ENCODE data around the gene EPHB3. TPM values are rescaled to one million over a fixed set of nuclear protein-coding genes. Genes with fewer than 3 reads are reported as not detected.

The EPHB3 gene
- total and polyA plus RNA-seq, 4 donors = 0.14 to 1.8 (median 0.67) TPM

DNA sequence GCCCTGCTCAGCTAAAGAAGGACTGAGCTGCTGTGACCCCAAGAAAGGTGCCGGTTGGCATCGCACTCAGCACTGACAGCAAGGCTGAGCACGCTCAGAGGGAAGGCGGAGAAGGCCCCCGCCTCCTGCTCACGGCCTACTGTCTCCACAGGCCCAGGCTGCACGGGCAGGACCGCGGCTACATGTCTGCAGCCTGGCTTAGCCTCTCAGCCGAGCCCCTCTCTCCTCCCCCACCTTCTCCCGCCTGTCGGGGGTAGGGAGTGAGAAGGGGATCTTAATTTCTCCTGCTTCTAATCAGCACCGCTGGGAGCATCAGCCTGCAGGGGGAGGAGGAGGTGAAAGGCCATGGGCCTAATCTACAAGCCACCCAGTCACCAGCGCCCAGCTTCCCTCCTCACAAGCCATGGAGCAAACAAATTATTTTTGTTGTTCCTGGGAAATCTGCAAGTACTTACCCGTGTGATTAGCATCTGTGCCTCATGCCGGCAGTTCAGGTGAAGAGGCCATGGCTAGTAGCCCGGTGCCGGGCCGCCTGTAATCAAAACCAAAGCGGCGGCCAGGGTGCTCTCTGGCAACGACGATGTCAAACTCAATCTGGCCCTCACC is 68.1 kb downstream of the EPHB3 start:
- TF ChIP-seq GABPA (IDR thresholded peaks at IDR 0.05 in 1 of 2, conservative IDR thresholded peaks at IDR 0.05 in 1 of 2) (no peak), HNF4G (IDR thresholded peaks at IDR 0.05) (no peak), JUND (IDR thresholded peaks at IDR 0.05) (no peak), HNF4A (conservative IDR thresholded peaks at IDR 0.05) (no peak), FOXA1 (IDR thresholded peaks at IDR 0.05) (no peak), YY1 (IDR thresholded peaks at IDR 0.05) (no peak), FOXA2 (IDR thresholded peaks at IDR 0.05) (no peak), TAF1 (conservative IDR thresholded peaks at IDR 0.05) (no peak), SP1 (IDR thresholded peaks at IDR 0.05) (no peak)
- TF ChIP-seq, protein P1, sequence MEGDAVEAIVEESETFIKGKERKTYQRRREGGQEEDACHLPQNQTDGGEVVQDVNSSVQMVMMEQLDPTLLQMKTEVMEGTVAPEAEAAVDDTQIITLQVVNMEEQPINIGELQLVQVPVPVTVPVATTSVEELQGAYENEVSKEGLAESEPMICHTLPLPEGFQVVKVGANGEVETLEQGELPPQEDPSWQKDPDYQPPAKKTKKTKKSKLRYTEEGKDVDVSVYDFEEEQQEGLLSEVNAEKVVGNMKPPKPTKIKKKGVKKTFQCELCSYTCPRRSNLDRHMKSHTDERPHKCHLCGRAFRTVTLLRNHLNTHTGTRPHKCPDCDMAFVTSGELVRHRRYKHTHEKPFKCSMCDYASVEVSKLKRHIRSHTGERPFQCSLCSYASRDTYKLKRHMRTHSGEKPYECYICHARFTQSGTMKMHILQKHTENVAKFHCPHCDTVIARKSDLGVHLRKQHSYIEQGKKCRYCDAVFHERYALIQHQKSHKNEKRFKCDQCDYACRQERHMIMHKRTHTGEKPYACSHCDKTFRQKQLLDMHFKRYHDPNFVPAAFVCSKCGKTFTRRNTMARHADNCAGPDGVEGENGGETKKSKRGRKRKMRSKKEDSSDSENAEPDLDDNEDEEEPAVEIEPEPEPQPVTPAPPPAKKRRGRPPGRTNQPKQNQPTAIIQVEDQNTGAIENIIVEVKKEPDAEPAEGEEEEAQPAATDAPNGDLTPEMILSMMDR (IDR thresholded peaks at IDR 0.05; ENCODE audit: low read depth, low read length, missing input control) = no peak
- no peaks in the 10 kb centered on the region for H3K4me1 ChIP-seq (ENCODE audit: control insufficient read depth in 4 of 4, insufficient read depth in 4 of 4, low read length in 3 of 4)
- no peaks in the 10 kb centered on the region for H3K9me3 ChIP-seq (ENCODE audit: control insufficient read depth in 4 of 4, low read length in 3 of 4)
- DNase-seq (ENCODE audit: low spot score) = no peak
- no peak overlapping the region for H3K4me3 ChIP-seq (ENCODE audit: low read depth in 1 of 3, low read length in 3 of 3)
- H3K9ac ChIP-seq (ENCODE audit: low read depth in 1 of 2, low read length in 2 of 2) = no peak overlapping the region
- 84% methylated on average over 23 of the region's 23 CpGs for WGBS
- H3K36me3 ChIP-seq (ENCODE audit: control insufficient read depth in 4 of 4, insufficient read depth in 3 of 4, low read depth in 1 of 4, low read length in 3 of 4) = no peaks in the 10 kb centered on the region
- H3K27me3 ChIP-seq (ENCODE audit: control insufficient read depth in 4 of 4, insufficient read depth in 4 of 4, low read length in 3 of 4) = no peaks in the 10 kb centered on the region
- no peak overlapping the region for H3K27ac ChIP-seq (ENCODE audit: low read depth in 1 of 2, low read length in 2 of 2)

DNA sequence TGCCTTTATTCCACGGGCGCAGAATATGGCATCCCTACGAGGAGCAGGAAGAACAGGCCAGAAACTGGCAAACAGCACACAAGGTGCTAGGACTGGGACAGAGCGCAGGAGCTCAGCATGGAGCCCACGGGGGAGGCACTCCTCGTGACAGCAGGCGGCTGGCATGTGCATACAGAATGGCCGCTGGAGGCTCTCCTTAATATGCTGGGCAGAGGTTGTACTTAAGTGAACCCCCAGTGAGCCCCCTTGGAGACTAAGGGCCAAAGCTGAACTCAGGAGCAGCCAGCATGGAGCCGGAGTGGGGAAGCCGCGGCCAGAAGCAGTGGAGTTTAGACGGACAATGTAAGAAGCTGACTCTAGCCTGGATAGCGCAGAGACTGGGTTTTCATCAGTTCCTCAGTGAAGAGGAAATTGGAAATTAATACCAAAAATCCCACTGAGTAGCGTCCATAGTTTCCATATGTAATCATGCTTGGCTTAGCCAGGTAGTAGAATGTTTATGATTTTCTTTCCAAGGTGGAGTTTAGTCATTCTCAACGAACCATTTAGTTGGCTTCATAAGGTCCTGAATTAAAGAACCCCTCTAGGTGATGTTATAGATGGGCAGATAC is 69.4 kb downstream of the EPHB3 start:
- no peak overlapping the region for H3K4me3 ChIP-seq (ENCODE audit: low read depth in 1 of 3, low read length in 3 of 3)
- H3K27me3 ChIP-seq (ENCODE audit: control insufficient read depth in 4 of 4, insufficient read depth in 4 of 4, low read length in 3 of 4) = no peaks in the 10 kb centered on the region
- no peaks in the 10 kb centered on the region for H3K9me3 ChIP-seq (ENCODE audit: control insufficient read depth in 4 of 4, low read length in 3 of 4)
- no peak overlapping the region for H3K27ac ChIP-seq (ENCODE audit: low read depth in 1 of 2, low read length in 2 of 2)
- no peaks in the 10 kb centered on the region for H3K36me3 ChIP-seq (ENCODE audit: control insufficient read depth in 4 of 4, insufficient read depth in 3 of 4, low read depth in 1 of 4, low read length in 3 of 4)
- 88% methylated on average over 15 of the region's 15 CpGs for WGBS
- no peak for TF ChIP-seq RAD21 (IDR thresholded peaks at IDR 0.05)
- TF ChIP-seq TAF1 (conservative IDR thresholded peaks at IDR 0.05) = no peak
- no peak for TF ChIP-seq SP1 (IDR thresholded peaks at IDR 0.05)
- TF ChIP-seq, protein P2, sequence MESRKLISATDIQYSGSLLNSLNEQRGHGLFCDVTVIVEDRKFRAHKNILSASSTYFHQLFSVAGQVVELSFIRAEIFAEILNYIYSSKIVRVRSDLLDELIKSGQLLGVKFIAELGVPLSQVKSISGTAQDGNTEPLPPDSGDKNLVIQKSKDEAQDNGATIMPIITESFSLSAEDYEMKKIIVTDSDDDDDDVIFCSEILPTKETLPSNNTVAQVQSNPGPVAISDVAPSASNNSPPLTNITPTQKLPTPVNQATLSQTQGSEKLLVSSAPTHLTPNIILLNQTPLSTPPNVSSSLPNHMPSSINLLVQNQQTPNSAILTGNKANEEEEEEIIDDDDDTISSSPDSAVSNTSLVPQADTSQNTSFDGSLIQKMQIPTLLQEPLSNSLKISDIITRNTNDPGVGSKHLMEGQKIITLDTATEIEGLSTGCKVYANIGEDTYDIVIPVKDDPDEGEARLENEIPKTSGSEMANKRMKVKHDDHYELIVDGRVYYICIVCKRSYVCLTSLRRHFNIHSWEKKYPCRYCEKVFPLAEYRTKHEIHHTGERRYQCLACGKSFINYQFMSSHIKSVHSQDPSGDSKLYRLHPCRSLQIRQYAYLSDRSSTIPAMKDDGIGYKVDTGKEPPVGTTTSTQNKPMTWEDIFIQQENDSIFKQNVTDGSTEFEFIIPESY (IDR thresholded peaks at IDR 0.05) = no peak
- no peak for TF ChIP-seq EGR1 (IDR thresholded peaks at IDR 0.05; ENCODE audit: low read depth in 2 of 2)
- TF ChIP-seq, protein P1 (IDR thresholded peaks at IDR 0.05; ENCODE audit: low read depth, low read length, missing input control) = no peak
- TF ChIP-seq JUND (IDR thresholded peaks at IDR 0.05) = no peak
- TF ChIP-seq, protein P3, sequence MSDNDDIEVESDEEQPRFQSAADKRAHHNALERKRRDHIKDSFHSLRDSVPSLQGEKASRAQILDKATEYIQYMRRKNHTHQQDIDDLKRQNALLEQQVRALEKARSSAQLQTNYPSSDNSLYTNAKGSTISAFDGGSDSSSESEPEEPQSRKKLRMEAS (IDR thresholded peaks at IDR 0.05) = no peak
- TF ChIP-seq FOXA1 (IDR thresholded peaks at IDR 0.05) = no peak
- no peak for TF ChIP-seq NR2F2 (IDR thresholded peaks at IDR 0.05)
- DNase-seq (ENCODE audit: low spot score) = no peak
- no peaks in the 10 kb centered on the region for H3K4me1 ChIP-seq (ENCODE audit: control insufficient read depth in 4 of 4, insufficient read depth in 4 of 4, low read length in 3 of 4)
- no peak overlapping the region for H3K9ac ChIP-seq (ENCODE audit: low read depth in 1 of 2, low read length in 2 of 2)
